ENCODE data around the gene CPT1B. TPM values are rescaled to one million over a fixed set of nuclear protein-coding genes. Genes with fewer than 3 reads are reported as not detected.
"Not testable (repeated sequence)": the region's sequence is repeated elsewhere in the genome, so short reads cannot be mapped to it uniquely, and the experiment has no call there.

The CPT1B gene
- total RNA-seq, 1 experiment from 2014 or later: 19.2 TPM

- ChIA-PET CTCF (no interaction called here), POLR2A (ENCODE audit: low non-redundant PET) (no interaction called here)
- no peaks in the 10 kb centered on the region for H3K9me3 ChIP-seq (ENCODE audit: low read depth, low read length, poor library complexity, severe bottlenecking)
- no peak for DNase-seq (ENCODE audit: low spot score)
- no TSS peak for BruUV-seq (replicated peaks)
- H3K4me3 ChIP-seq (ENCODE audit: low read depth, low read length, poor library complexity, severe bottlenecking): peak overlapping the region; percentile 18
- no peak overlapping the region for H3K27ac ChIP-seq (ENCODE audit: low read depth, low read length, poor library complexity, severe bottlenecking)
- H3K36me3 ChIP-seq (ENCODE audit: insufficient read depth, low read length, poor library complexity, severe bottlenecking): no peaks in the 10 kb centered on the region
- TF ChIP-seq CTCF (conservative IDR thresholded peaks at IDR 0.05; ENCODE audit: low read depth, low read length) (no peak), EZH2 (IDR thresholded peaks at IDR 0.05; ENCODE audit: borderline replicate concordance, low read depth, low read length, poor library complexity, severe bottlenecking) (no peak)
- no peaks in the 10 kb centered on the region for H3K27me3 ChIP-seq (replicated peaks; ENCODE audit: insufficient read depth, low read depth, low read length, poor library complexity)
- peaks cover 23% of the 10 kb centered on the region for H3K4me1 ChIP-seq (ENCODE audit: insufficient read depth, low read length, poor library complexity, severe bottlenecking)
- intact Hi-C loops (cut with micrococcal nuclease; ENCODE audit: unreplicated experiment): loop anchor here (10.0 kb wide), 1 partner anchor 60 kb away; the partner anchor contains the start of gene MAPK8IP2
Measured at GRCh38 chr22:50544746-50545253, 33.4 kb downstream of the CPT1B start.

- no peak overlapping the region for H3K27ac ChIP-seq (ENCODE audit: low read depth, low read length, poor library complexity, severe bottlenecking)
- H3K36me3 ChIP-seq (ENCODE audit: insufficient read depth, low read length, poor library complexity, severe bottlenecking): no peaks in the 10 kb centered on the region
- no peaks in the 10 kb centered on the region for H3K27me3 ChIP-seq (replicated peaks; ENCODE audit: insufficient read depth, low read depth, low read length, poor library complexity)
- ChIA-PET POLR2A (ENCODE audit: low non-redundant PET) (no interaction called here), CTCF (no interaction called here)
- peaks cover 28% of the 10 kb centered on the region for H3K4me1 ChIP-seq (ENCODE audit: insufficient read depth, low read length, poor library complexity, severe bottlenecking)
- peak overlapping the region; percentile 18 for H3K4me3 ChIP-seq (ENCODE audit: low read depth, low read length, poor library complexity, severe bottlenecking)
- DNase-seq (ENCODE audit: low spot score): peak; percentile 83
- BruUV-seq (replicated peaks): no TSS peak
- TF ChIP-seq EZH2 (IDR thresholded peaks at IDR 0.05; ENCODE audit: borderline replicate concordance, low read depth, low read length, poor library complexity, severe bottlenecking) (no peak), CTCF (conservative IDR thresholded peaks at IDR 0.05; ENCODE audit: low read depth, low read length) (peak; percentile 75)
- no peaks in the 10 kb centered on the region for H3K9me3 ChIP-seq (ENCODE audit: low read depth, low read length, poor library complexity, severe bottlenecking)
- intact Hi-C loops (cut with micrococcal nuclease; ENCODE audit: unreplicated experiment): loop anchor here (10.0 kb wide), 1 partner anchor 61 kb away; the partner anchor contains the start of gene MAPK8IP2
Measured at GRCh38 chr22:50544078-50544745, 34.0 kb downstream of the CPT1B start.

- Histone ChIP-seq H3K36me3 (ENCODE audit: insufficient read depth, low read length, poor library complexity, severe bottlenecking) (no peaks in the 10 kb centered on the region), H3K4me1 (ENCODE audit: insufficient read depth, low read length, poor library complexity, severe bottlenecking) (peaks cover 30% of the 10 kb centered on the region), H3K27ac (ENCODE audit: low read depth, low read length, poor library complexity, severe bottlenecking) (no peak overlapping the region), H3K9me3 (ENCODE audit: low read depth, low read length, poor library complexity, severe bottlenecking) (no peaks in the 10 kb centered on the region), H3K27me3 (replicated peaks; ENCODE audit: insufficient read depth, low read depth, low read length, poor library complexity) (no peaks in the 10 kb centered on the region), H3K4me3 (ENCODE audit: low read depth, low read length, poor library complexity, severe bottlenecking) (no peak overlapping the region)
- DNase-seq (ENCODE audit: low spot score): no peak
- no peak for TF ChIP-seq CTCF (conservative IDR thresholded peaks at IDR 0.05; ENCODE audit: low read depth, low read length)
- TF ChIP-seq EZH2 (IDR thresholded peaks at IDR 0.05; ENCODE audit: borderline replicate concordance, low read depth, low read length, poor library complexity, severe bottlenecking): no peak
- no TSS peak for BruUV-seq (replicated peaks)
- POLR2A ChIA-PET (ENCODE audit: low non-redundant PET): no interaction called here
- intact Hi-C loops (cut with micrococcal nuclease; ENCODE audit: unreplicated experiment): loop anchor here (10.0 kb wide), 1 partner anchor 62 kb away; the partner anchor contains the start of gene MAPK8IP2
- CTCF ChIA-PET: no interaction called here
Measured at GRCh38 chr22:50542416-50542927, 35.8 kb downstream of the CPT1B start.

GRCh38 chr22:50541667-50542026 is 36.6 kb downstream of the CPT1B start:
- H3K27me3 ChIP-seq (replicated peaks; ENCODE audit: insufficient read depth, low read depth, low read length, poor library complexity); H3K4me3 ChIP-seq (ENCODE audit: low read depth, low read length, poor library complexity, severe bottlenecking); H3K27ac ChIP-seq (ENCODE audit: low read depth, low read length, poor library complexity, severe bottlenecking); BruUV-seq (replicated peaks); CTCF ChIA-PET; H3K36me3 ChIP-seq (ENCODE audit: insufficient read depth, low read length, poor library complexity, severe bottlenecking); DNase-seq (ENCODE audit: low spot score); H3K9me3 ChIP-seq (ENCODE audit: low read depth, low read length, poor library complexity, severe bottlenecking); POLR2A ChIA-PET (ENCODE audit: low non-redundant PET): not testable (repeated sequence)
- intact Hi-C loops (cut with micrococcal nuclease; ENCODE audit: unreplicated experiment): loop anchor here (10.0 kb wide), 1 partner anchor 63 kb away; the partner anchor contains the start of gene MAPK8IP2
- peaks cover 30% of the 10 kb centered on the region for H3K4me1 ChIP-seq (ENCODE audit: insufficient read depth, low read length, poor library complexity, severe bottlenecking)
